ENCODE data around the gene EPAS1.

EPAS1 gene

DNA sequence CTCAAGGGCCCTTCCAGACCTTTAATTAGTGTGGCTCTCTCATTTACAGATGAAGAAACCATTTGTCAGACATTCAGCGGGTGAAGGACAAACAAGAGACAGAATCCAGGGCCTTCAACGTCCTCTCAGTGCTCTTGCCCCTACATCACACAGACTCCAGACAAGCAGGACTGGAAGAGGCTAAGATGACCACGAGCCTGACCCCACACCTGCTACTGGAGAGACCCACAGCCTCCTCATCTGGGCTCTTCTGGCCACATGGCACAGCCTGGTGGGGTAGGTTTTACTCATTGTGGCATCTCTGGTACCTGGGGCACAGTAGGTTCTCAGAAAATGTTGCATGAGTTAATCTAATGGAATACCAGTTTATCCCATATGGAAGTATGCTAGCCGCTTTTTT lies 112.5 kb downstream of the EPAS1 start:
- no peak for DNase-seq (ENCODE audit: low read depth, low spot score)

DNA sequence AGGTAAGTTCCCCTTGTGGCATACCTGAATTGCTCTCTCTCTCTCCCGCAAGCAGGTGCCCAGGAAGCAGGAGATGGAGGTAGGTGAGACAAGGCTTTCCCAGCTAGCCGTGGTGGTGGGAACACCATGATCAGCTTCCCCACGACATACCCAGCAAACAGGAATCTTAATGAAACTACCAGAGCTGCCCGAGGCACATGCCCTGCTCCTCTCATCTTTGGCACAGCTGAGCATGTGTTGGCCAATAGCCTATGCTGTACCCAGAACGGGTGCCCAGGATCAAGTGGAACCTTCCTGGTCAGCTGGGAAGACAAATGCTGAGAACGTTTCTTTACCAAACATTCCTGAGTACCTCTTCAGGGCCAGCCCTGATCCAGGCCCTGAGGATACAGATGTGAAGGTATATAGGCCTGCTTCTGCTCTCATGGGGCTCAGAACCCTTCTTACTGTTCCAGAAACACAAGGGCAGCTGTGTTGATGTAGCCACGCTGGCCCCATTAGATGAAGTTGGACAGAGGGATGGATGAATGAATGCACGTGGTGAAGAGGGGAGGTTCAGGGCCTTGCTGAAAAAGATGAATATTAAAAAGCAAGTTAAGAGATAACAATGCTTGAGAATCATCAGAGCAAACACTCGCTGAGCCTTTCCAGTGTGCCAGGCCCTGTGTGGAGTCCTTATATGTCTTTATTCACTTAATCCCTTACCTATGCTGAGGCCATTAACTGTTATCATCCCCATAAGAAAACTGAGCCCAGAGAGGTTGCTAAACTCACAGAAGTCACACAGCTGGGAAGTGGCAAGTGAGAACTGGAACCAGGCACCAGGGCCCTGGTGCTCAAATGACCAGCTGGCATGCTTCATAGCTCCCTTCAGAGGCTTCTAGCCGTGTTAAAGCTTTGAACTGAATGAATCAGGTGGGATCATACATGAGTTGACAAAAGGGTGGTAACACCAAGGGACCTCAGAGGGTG lies 113.4 kb downstream of the EPAS1 start:
- no peak for DNase-seq (ENCODE audit: low read depth, low spot score)

DNA sequence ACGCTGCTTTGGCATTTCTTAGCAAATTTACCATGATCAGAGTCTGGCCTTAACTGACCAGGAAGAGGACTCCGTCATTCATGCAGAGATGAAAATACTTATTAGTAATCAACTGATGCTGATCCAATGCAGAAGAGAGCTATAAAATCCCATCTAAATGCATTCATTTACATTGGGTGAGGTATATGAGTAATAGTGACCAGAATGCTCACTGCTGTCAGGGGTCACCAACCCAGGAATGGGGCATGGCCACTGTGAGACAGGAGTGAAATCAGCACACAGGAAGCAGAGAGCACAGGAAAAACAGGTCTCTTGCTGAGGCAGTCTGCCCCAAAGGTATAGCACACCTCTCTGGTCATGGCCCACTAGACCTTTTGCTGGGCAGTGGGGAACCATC lies 114.0 kb downstream of the EPAS1 start:
- DNase-seq (ENCODE audit: low read depth, low spot score), result no peak

DNA sequence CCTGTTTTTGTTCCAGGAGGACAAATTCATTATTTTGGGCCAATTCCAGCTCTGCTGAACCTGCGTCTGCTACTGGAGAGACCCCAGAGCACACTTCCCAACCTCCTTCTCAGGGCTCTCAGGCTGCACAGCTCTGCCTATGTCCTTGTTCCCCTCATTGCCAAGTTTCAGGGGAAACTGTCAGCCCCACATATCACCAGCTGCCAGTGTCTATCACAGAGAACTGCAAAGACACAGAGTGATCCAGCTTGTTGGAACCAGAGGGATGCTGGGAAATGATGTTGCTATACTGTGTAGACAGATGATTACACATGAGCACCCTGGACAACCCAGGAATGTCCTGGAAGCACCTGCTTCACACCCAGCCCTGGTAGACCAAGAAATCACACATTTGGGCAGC lies 114.8 kb downstream of the EPAS1 start:
- no peak for DNase-seq (ENCODE audit: low read depth, low spot score)

DNA sequence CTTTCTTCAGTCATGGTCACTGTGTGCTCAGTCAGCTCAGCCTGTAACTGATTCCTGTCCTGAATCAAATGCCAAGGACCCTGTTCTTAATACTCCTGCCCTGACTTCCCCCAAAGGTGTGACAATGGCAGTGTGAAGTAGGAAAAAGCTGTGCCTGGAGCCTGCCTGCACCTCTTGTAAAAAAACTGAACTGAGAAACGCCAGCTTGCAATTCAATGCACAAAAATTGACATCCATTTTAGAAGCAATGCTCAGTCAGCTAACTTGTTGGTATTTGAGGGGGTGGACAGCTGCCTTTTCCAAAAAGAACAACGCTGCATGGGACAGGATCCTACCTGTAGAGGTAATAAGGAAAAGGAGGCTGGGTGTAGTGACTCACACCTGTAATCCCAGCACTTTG lies 115.9 kb downstream of the EPAS1 start:
- no peak for DNase-seq (ENCODE audit: low read depth, low spot score)

DNA sequence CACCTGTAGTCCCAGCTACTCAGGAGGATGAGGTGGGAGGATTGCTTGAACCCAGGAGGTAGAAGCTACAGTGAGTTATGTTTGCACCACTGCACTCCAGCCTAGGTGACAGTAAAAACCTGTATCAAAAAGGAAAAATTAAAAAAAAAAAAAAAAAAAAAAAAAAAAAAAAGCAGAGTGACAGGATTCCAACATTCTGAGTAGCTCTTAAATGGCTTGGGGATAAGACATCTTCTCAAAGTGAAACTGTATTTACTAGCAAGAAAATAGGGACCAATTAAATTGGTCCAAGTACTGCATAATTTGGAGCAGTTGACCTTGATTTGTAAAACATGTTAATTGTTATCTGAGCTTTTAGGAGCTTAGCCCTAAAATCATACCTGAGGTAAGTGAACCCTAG lies 116.4 kb downstream of the EPAS1 start:
- DNase-seq (ENCODE audit: low read depth, low spot score), result no peak

DNA sequence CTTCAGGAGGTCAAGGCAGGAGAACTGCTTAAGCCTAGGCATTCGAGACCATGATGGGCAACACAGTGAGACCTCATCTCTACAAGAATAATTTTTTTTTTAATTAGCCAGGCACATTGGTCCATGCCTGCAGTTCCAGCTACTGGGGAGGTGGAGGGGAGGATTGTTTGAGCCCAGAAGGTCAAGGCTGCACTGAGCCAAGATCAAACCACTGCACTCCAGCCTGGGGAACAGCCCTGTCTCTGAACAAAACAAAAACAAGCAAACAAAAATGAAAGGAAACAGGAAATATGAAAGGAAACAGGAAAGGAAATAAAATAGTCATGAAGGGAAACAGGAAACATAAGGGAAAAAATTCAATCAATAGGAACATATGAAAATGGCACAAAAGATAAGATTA lies 117.5 kb downstream of the EPAS1 start:
- no peak for DNase-seq (ENCODE audit: low read depth, low spot score)

DNA sequence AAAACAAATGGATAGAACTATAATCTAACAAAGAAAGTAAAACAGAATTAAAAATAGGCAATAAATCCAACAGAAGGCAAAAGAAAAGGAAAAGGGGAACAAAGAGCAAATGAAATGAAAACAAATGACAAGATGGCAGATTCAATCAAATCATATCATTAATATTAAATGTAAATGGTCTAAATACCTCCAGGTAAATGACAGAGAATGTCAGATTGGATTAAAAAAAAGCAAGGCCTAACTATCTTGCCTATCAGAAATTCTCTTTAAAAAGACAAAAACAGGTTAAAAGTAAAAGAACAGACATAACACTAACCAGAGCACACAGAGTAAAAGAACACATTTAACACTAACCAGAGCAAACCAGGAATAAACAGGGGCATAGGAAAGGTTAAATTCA lies 119.1 kb downstream of the EPAS1 start:
- DNase-seq (ENCODE audit: low read depth, low spot score), result no peak

DNA sequence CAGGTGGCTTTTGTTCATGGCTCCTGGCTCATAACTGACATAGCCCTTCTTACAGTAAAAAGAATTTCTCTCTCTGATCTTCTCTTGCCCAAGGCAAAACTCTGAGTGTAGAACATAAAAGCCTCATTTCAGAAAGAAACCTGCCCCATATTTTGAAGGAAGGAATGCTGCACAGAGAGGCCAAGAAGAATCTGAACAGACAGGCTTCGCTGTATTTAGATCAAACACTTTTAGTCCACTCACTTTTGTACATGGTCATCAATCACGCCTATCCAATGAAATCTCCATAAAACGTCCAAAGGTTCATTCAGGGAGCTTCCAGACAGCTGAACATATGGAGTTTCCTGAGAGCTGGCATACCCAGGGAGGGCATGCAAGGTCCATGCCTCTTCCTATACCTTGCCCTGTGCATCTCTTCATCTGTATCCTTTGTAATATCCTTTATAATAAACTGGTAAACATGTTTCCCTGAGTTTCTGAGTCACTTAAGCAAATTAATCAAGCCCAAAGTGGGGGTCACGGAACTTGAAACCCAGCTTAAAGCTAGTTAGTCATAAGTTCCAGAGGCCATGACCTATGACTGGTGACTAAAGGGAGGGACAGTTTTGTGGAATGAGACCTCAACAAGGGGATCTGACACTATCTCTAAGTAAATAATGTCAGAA lies 119.7 kb downstream of the EPAS1 start:
- no peak for DNase-seq (ENCODE audit: low read depth, low spot score)

DNA sequence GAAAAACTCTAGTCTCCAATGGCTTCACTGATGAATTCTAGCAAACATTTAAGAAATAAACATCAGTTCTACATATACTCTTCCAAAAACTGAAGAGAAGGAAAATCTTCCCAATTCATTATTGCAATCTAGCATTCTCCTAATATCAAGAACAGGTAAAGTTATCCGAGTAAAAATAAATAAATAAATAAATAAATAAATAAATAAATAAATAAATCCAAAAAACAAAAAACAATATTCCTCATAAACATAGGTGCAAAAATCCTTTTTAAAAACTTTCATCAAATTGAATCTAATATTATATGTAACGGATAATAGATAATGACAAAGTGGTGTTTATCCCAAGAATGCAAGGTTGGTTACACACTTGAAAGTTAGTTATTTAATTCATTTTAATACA lies 123.7 kb downstream of the EPAS1 start:
- no peak for DNase-seq (ENCODE audit: low read depth, low spot score)

DNA sequence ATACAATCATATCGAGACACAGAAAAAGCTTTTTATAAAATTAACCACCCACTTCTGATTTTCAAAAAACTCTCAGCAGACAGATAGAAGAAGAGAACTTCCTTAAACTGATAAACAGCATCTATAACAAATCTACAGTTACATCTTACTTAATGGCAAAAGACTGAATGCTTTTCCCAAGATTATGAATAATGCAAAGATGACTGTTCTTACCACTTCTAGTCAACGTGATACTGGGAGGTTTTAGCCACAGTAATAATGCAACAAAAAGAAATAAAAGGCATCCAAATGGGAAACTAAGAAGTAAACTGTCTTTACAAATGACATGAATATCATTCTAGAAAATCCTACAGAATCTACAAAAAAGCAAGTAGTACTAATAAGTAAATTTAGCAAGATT lies 124.2 kb downstream of the EPAS1 start:
- DNase-seq (ENCODE audit: low read depth, low spot score), result no peak

DNA sequence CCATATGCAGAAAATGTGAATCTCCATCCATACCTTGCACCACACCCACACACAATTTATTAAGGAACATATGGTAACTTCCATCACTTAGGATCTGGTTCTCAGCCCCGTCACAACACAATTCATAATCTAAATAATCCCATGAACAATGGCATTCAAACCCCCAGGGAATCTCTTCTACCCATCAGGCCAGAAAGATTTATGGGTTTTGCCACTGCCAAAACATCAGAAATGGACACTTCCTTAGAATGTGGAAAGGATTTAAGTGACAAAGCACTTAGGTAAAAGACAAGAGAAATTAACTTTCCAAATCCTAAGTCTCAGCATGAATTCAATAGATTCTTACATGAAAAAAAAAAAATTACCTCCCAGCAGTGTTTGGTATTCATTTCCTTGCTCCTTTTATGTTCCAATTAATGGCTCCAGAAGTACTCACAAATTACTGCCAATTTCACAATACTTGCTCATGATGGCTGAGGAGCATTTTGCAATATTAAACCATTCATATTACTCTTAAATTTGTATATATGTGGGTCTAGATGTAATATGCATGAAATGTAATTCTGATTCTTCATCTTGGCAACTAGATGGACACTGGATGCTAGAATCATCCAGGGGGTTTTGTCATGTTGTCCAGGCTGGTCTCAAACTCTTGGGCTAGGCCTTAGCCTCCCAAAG lies 125.6 kb downstream of the EPAS1 start:
- DNase-seq (ENCODE audit: low read depth, low spot score), result no peak

DNA sequence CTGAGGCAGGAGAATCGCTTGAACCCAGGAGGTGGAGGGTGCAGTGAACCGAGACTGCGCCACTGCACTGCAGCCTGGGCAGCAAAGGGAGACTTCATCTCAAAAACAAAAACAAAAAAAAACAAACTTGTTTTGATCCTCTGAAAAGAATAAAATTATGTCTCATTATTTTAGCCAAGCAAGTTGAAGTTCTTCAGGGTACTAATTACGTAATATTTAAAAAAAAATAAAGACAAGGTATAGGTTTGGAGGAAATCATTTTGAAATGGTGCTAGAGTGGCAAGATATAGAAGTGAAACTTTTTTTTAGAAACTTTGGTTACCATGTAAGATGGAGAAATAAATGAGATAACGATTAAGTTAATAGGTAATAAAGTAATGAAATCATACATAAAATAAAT lies 127.7 kb downstream of the EPAS1 start:
- no peak for DNase-seq (ENCODE audit: low read depth, low spot score)

DNA sequence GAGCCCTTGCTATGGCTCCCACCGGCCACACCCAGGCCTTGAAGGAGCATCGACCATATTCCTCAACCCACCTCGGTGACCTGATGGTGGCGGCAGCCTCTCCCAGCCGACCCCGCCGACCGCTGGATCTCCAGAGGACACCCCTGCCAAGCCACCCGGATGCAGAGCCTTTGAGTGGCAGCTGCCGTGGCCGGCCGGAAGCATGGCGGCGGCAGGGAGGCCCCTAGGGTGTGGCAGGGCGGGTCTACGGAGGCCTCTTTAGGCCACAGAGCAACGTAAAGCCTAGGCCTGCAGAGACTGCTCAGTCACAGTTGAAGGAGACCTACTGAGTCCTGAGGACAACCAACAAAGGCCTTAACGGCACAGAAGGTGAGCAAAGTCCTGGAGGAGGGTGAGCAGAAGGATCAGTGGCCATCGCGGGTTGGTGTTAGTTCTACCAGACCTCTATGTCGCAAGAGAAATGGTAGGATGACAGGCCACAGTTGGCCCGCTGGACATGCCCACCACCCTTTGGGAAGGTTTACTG lies 131.8 kb downstream of the EPAS1 start:
- no peak for DNase-seq (ENCODE audit: low read depth, low spot score)

DNA sequence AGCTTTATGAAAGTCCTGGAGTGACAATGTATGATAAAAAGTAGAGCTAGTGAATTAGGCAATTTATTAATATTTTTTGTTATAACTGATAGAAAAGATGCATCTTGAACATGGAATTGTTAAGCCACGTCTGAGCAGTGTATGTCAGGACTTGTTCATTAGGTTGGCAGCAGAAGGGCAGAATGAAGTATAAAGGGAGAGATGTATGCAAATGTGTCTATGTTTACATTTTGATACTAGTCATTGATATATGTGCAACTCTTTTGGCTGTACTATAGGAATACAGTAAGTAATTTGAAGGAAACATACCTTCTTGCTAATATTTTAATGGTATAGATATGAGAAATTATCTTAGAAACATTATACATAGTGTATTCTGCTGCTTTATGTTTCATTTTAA lies 133.2 kb downstream of the EPAS1 start:
- no peak for DNase-seq (ENCODE audit: low read depth, low spot score)

DNA sequence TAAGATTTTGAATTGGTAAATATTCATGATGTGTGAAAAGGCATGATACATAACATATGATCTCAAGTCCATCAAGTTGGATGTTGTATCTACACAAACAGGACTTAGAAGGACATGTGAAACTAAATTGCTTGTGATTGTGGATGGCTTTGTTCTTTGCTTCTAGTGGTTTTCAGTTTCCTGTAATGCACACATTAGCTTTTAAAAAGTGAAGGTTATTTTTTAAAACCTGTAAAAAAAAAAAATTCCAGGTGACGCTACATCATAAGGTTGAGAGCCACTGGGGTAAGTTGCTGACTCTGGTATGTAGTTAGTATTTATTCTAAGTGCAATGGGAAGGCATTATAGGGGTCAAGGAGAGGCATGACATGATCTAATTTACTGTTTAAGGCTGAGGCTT lies 133.8 kb downstream of the EPAS1 start:
- DNase-seq (ENCODE audit: low read depth, low spot score), result no peak

DNA sequence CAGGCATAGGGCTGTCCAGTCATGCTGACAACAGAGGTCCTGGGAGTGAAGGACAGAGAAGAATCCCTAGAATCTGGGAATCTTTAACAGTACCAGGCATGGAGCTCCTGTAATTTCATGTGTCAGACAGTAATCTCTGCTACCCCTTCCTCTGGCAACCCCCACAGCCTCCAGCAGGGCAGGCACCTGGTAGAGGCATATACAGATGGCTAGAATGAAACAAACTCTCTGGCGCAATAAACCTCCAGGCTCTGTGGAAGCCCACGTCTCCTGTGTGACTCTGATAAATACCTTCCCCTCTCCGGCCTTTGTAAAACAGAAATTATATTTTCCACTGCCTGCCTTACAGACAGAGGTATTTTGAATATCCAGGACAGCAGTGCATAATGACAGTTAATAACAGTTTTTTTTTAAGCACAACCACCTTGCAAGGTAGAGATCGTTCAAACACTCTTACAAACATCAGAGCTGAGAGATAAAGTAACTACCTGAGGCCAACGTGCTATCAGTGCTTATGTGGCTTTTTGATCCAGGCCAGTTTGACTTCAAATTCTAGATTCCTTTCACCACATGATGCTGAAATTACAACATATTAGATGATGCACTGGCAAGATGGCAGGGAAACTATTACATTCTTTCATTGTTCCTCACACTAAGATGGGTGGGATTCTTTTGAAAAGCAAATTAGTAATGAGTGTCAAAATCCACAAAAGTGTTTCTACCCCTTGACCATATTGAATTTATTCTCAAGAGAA lies 134.5 kb downstream of the EPAS1 start:
- DNase-seq (ENCODE audit: low read depth, low spot score), result no peak

DNA sequence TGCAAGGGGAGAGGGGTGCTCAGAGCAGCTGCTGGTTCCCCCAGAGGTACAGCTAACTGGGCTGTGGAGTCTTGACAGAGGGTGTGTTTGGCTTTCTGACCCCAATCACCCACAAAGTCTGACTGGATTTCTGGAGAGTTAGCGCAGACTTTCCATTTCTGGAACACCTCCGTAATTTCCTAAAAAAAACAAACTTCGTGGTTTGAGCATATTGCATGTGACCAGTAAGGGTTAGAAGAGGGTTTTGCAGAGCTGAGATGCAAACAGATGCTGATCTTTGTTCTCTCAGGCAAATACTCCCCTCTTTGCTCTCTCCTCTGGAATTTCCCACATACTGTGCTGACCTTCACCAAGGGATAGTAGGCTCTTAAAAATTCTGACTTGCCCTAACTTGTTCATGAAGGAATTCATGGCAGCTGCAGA lies 137.7 kb downstream of the EPAS1 start:
- DNase-seq (ENCODE audit: low read depth, low spot score), result peak; percentile 62

DNA sequence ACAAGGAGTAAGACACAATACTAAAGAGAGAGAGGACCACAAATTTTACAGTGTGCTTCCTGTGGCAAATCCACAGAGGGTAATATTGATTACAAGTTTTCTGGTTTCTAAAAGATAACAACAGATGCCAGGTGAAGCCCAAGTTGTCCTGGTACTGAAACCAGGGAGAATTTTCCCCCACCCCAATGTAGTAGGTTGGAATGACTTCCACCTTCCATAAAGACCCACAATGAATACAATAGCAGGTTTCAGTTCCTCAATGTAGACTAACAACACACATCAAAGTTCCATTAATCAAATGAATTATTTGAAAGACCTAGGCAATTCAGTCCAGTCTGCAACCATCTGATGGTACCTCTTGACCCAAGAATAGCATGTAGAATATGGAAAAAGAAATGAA lies 138.1 kb downstream of the EPAS1 start:
- DNase-seq (ENCODE audit: low read depth, low spot score), result no peak

DNA sequence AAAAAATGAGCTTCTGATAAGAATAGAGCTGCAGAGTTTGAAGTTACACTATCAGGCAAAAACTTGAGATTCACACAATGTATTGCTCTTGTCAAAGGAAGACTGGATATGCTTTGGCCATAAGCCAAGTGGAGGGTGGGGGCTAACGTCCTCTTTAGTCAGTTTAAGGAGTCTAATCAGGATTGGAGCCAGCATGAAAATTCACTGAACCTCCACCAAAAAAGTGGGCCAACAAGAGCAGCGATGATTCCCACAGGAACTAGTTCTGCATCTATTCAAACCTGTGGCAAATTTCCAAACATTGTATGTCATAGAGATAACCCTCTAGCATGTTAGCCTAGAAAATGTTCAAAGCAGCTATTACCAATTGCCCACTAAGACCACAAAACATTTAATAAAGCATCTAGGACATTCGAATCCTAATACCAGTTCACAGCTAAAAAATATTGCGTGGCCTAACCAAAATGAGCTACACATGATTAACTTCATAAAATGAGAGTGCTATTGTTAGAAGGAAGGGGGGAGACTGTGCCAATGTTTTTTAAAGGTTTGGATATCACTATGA lies 138.7 kb downstream of the EPAS1 start:
- peak; percentile 6 for DNase-seq (ENCODE audit: low read depth, low spot score)
